GM12874 (cell line): ENCODE measurements around the gene SP110.

Source experiments
- TF ChIP-seq, protein P1 (sequence below): IDR thresholded peaks from 2 replicates; pipeline ENCODE4 v1.5.1; 2011; ENCODE audit warnings: low read depth, mild to moderate bottlenecking, control low read depth, low read length, moderate library complexity; ENCODE audit not compliant: insufficient read depth

Gene SP110

GRCh38 chr2:230221493-230221892 is 1.7 kb upstream of the SP110 start:
- TF ChIP-seq, protein P1, sequence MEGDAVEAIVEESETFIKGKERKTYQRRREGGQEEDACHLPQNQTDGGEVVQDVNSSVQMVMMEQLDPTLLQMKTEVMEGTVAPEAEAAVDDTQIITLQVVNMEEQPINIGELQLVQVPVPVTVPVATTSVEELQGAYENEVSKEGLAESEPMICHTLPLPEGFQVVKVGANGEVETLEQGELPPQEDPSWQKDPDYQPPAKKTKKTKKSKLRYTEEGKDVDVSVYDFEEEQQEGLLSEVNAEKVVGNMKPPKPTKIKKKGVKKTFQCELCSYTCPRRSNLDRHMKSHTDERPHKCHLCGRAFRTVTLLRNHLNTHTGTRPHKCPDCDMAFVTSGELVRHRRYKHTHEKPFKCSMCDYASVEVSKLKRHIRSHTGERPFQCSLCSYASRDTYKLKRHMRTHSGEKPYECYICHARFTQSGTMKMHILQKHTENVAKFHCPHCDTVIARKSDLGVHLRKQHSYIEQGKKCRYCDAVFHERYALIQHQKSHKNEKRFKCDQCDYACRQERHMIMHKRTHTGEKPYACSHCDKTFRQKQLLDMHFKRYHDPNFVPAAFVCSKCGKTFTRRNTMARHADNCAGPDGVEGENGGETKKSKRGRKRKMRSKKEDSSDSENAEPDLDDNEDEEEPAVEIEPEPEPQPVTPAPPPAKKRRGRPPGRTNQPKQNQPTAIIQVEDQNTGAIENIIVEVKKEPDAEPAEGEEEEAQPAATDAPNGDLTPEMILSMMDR, result no peak

- TF ChIP-seq, protein P1, result no peak
Measured at GRCh38 chr2:230220347-230220969, 674 bp upstream of the SP110 start.

GRCh38 chr2:230218421-230218820 is 1.4 kb downstream of the SP110 start:
- TF ChIP-seq, protein P1, result no peak

DNA sequence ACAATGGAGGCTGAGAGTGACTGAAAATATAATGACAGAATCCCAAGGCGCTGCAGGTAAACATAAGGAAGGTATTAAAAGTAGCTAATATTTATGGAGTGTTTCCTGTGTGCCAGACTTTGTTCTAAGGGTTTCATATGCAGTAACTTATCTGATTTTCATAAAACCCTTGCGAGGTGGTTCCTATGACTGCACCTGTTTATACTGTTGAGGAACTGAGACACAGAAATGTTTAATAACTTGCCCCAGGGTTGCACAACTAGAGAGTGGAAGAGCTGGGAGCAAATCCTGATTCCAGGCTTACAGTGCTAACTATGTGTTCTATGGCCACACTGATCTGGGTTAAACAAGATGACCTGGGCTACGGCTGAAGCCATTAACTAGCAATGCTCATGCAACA is 2.4 kb downstream of the SP110 start:
- TF ChIP-seq, protein P1, result no peak

GRCh38 chr2:230216489-230216888 is 3.3 kb downstream of the SP110 start:
- TF ChIP-seq, protein P1, result no peak

GRCh38 chr2:230209422-230210051 is 10.2 kb downstream of the SP110 start:
- TF ChIP-seq, protein P1, result no peak

GRCh38 chr2:230208576-230208975 is 11.2 kb downstream of the SP110 start:
- TF ChIP-seq, protein P1, result no peak
